ENCODE measurements around the gene JCAD.

DNA sequence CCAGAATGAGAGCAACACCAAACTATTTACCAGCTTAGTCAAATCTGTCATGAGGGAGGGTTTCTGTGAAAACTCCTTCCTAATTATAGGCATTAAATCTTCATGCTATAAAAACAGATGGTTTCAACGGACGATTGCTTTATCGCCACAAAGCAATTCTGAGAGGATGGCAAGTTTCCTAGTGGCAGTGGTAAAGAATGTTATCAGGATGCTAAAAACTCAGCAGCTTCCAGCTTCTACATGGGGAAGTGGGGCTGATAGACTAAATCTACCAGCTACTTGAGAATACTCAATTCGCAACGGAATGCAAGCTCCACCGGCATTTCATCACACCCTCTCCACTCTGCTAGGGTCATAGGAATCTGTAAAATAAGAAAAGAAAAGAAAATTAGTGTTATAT is 41.8 kb downstream of the JCAD start:
- TF ChIP-seq, protein P1, sequence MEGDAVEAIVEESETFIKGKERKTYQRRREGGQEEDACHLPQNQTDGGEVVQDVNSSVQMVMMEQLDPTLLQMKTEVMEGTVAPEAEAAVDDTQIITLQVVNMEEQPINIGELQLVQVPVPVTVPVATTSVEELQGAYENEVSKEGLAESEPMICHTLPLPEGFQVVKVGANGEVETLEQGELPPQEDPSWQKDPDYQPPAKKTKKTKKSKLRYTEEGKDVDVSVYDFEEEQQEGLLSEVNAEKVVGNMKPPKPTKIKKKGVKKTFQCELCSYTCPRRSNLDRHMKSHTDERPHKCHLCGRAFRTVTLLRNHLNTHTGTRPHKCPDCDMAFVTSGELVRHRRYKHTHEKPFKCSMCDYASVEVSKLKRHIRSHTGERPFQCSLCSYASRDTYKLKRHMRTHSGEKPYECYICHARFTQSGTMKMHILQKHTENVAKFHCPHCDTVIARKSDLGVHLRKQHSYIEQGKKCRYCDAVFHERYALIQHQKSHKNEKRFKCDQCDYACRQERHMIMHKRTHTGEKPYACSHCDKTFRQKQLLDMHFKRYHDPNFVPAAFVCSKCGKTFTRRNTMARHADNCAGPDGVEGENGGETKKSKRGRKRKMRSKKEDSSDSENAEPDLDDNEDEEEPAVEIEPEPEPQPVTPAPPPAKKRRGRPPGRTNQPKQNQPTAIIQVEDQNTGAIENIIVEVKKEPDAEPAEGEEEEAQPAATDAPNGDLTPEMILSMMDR (conservative IDR thresholded peaks at IDR 0.05; ENCODE audit: low read length), result no peak
- TF ChIP-seq EZH2phosphoT487 (IDR thresholded peaks at IDR 0.05; ENCODE audit: borderline replicate concordance), result no peak
